Naive thymus-derived CD8-positive, alpha-beta T cell (primary cell): ENCODE results near the gene MYOF. TPM values are rescaled to one million over a fixed set of nuclear protein-coding genes. Genes with fewer than 3 reads are reported as not detected.
"Not testable (repeated sequence)": the region's sequence is repeated elsewhere in the genome, so short reads cannot be mapped to it uniquely, and the experiment has no call there.

Source experiments
- ATAC-seq, 2 donors: fragments of 150-1000 bp; cut with Tn5 transposase in 1 of 2; sonication (Bioruptor Pico), chemical (Tn5 transposase) in 1 of 2; 1 replicate in 1 of 2; 2 replicates in 1 of 2; pipeline ENCODE4 v1.10.0; 2021; ENCODE audit warnings: mild to moderate bottlenecking in 2 of 2, moderate library complexity in 2 of 2
- POLR2A ChIA-PET: fragments of 350-600 bp; sonication (Branson Sonifier 250); formaldehyde crosslinking; loops from one replicate; lab custom pipeline; 2021; ENCODE audit warnings: antibody characterized with exemption; lab: Charles Lee
- DNase-seq, 10 donors: peaks; one replicate each; pipeline versions ENCODE4 v3.0.0 to v3.0.0-alpha.2; 2020 to 2022
- H3K27ac Mint-ChIP-seq, 10 donors: one replicate each; pipeline ENCODE4 v1.8.0; 2020 to 2022; ENCODE audit warnings: mild to moderate bottlenecking in 10 of 10, mixed read lengths in 10 of 10, moderate library complexity in 4 of 10, inconsistent platforms in 1 of 10
- H3K27me3 Mint-ChIP-seq, 5 donors: one replicate each; pipeline ENCODE4 v1.8.0; 2021 to 2022; ENCODE audit warnings: mixed read lengths in 5 of 5
- H3K36me3 Mint-ChIP-seq, 3 donors: one replicate each; pipeline ENCODE4 v1.8.0; 2020 to 2022; ENCODE audit warnings: mixed read lengths in 3 of 3, mild to moderate bottlenecking in 2 of 3, inconsistent platforms in 1 of 3
- H3K4me1 Mint-ChIP-seq, 4 donors: one replicate each; pipeline ENCODE4 v1.8.0; 2021 to 2022; ENCODE audit warnings: mixed read lengths in 4 of 4
- H3K4me3 Mint-ChIP-seq, 10 donors: one replicate each; pipeline ENCODE4 v1.8.0; 2020 to 2022; ENCODE audit warnings: mild to moderate bottlenecking in 10 of 10, mixed read lengths in 10 of 10, moderate library complexity in 6 of 10, inconsistent platforms in 1 of 10
- H3K9me3 Mint-ChIP-seq, 9 donors: one replicate each; pipeline ENCODE4 v1.8.0; 2020 to 2022; ENCODE audit warnings: mixed read lengths in 9 of 9, mild to moderate bottlenecking in 3 of 9, inconsistent platforms in 1 of 9, moderate library complexity in 1 of 9
- polyA plus RNA-seq, 3 donors: library from polyadenylated mRNA; unstranded; fragments of 300-500 nt; fragmentation: Illumina TruSeq; gene quantifications; one replicate each; pipeline ENCODE4 v1.2.3, GENCODE V29; 2021
- total RNA-seq, 8 experiments: library from RNA in 2 of 8; stranded (reverse) in 2 of 8; gene quantifications; one replicate each; pipeline ENCODE4 v1.2.3 and lab custom pipeline; 2021 to 2026

Gene MYOF
- total and polyA plus RNA-seq, 5 experiments from 2014 or later, result 0.11 TPM; not detected in 4

DNA sequence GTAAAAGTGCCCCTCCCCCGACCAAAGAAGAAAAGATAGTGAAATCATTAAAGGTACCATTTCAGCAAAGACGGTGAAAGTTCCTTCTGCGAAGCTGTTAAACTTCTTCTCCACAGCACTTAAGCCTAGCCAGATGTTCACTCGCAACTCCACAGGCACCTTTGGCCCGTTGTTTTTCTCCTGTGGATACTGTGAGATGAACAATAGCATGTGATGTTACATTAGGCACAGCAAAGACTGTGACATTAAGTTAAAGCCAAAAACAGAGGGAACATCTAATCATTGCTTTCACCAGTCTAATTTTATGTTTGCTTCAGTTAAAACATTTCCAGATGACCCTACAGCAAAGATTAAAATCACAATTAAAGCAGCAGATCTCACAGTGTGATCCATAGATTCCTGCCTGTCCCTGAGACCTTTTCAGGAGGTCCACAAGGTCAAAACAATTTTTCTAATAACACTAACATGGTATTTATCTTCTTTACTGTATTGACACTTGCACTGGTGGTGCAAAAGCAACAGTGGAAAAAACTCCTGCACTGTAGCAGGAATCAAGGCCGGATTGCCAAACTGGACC lies 112.5 kb downstream of the MYOF start:
- ATAC-seq (no peak), DNase-seq (no peak)
- Mint-ChIP-seq H3K9me3 (no peaks in the 10 kb centered on the region), H3K4me3 (no peak overlapping the region), H3K27ac (peak overlapping the region in 1 of 10 donors; percentile 7), H3K27me3 (peaks cover 3 to 16% (median 8%) of the 10 kb centered on the region in 5 donors), H3K4me1 (peaks cover 1 to 5% (median 2%) of the 10 kb centered on the region in 4 donors), H3K36me3 (no peaks in the 10 kb centered on the region)
- POLR2A ChIA-PET, result no interaction called here

DNA sequence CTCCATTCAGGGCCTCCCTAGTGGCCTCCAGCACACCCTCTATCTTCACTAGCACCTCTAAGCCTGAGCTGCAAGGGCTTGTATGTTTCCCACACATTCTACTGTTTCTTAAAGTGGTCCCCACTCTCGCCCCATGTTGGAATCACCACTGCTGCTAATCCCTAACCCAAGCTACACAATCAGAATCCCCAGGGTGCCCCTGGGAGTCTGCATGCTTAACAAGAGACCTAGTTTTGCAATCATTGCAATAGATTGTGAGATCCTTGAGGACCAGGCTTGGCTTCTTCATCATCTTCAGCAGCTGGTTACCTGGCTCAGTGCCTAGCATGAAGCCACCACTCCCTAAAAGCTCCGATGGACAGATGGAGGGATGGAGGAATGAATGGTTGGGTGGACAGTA lies 113.9 kb downstream of the MYOF start:
- H3K4me1 Mint-ChIP-seq, result peaks cover 1 to 7% (median 2%) of the 10 kb centered on the region in 4 donors
- no peaks in the 10 kb centered on the region for H3K36me3 Mint-ChIP-seq
- ATAC-seq (no peak), DNase-seq (no peak)
- H3K27ac Mint-ChIP-seq, result no peak overlapping the region
- H3K27me3 Mint-ChIP-seq, result peaks cover 0 to 9% (median 3%) of the 10 kb centered on the region in 5 donors
- no peak overlapping the region for H3K4me3 Mint-ChIP-seq
- H3K9me3 Mint-ChIP-seq, result no peaks in the 10 kb centered on the region
- POLR2A ChIA-PET, result no interaction called here

DNA sequence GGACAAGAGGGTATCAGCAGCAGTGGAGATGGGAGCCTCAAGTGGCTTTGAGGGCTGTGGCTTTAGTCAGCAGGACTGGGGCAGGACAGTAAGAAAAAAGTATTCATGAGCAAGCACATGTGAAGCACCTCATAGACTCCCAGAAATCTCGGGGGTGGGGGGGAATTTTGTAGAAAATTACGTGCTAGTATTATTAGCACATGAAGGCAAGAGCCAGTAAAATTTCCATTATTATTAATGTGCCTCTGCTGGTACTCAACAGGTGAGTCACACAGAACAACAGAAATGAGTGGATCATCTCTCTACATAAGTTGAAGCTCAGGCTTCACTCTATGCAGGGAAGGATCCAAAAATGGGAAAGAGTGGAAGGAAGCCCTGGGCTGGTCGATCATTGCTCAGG lies 114.5 kb downstream of the MYOF start:
- DNase-seq (no peak), ATAC-seq (no peak)
- H3K9me3 Mint-ChIP-seq, result no peaks in the 10 kb centered on the region
- H3K27ac Mint-ChIP-seq, result no peak overlapping the region
- no peaks in the 10 kb centered on the region for H3K36me3 Mint-ChIP-seq
- POLR2A ChIA-PET, result no interaction called here
- H3K4me1 Mint-ChIP-seq, result peaks cover 1 to 7% (median 2%) of the 10 kb centered on the region in 4 donors
- no peak overlapping the region for H3K4me3 Mint-ChIP-seq
- H3K27me3 Mint-ChIP-seq, result peaks cover 0 to 9% (median 3%) of the 10 kb centered on the region in 5 donors

DNA sequence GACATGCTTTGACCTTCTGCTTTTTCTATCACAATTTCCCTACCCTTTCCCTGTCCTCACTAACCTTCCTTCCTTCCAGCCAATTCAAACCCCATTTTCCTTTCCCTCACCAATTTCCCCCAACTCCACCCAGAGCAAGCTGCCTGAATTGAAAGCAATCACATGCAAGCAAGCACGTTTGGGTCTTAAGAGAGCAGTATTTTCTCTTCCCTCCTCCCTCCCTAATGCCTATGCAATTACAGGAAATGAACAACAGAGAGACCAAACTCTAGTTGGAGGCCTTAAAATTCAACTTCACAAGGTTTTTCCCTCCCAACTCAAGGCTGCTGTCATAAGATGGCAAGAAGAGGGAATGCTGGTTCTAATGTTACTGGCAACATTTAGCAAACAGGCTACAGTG lies 117.2 kb downstream of the MYOF start:
- POLR2A ChIA-PET, result interaction anchor here (0.6 kb wide), 1 partner anchor 253 kb away, joined by 3 read pairs; no protein-coding TSS in a partner anchor
- peak overlapping the region in 3 of 10 donors; percentile 8 to 51 (median 43) for H3K27ac Mint-ChIP-seq
- no peak for DNase-seq
- ATAC-seq, result no peak
- peaks cover 1 to 7% (median 2%) of the 10 kb centered on the region in 4 donors for H3K4me1 Mint-ChIP-seq
- no peaks in the 10 kb centered on the region for H3K36me3 Mint-ChIP-seq
- H3K9me3 Mint-ChIP-seq, result no peaks in the 10 kb centered on the region
- peaks cover 0 to 9% (median 3%) of the 10 kb centered on the region in 5 donors for H3K27me3 Mint-ChIP-seq
- no peak overlapping the region for H3K4me3 Mint-ChIP-seq

DNA sequence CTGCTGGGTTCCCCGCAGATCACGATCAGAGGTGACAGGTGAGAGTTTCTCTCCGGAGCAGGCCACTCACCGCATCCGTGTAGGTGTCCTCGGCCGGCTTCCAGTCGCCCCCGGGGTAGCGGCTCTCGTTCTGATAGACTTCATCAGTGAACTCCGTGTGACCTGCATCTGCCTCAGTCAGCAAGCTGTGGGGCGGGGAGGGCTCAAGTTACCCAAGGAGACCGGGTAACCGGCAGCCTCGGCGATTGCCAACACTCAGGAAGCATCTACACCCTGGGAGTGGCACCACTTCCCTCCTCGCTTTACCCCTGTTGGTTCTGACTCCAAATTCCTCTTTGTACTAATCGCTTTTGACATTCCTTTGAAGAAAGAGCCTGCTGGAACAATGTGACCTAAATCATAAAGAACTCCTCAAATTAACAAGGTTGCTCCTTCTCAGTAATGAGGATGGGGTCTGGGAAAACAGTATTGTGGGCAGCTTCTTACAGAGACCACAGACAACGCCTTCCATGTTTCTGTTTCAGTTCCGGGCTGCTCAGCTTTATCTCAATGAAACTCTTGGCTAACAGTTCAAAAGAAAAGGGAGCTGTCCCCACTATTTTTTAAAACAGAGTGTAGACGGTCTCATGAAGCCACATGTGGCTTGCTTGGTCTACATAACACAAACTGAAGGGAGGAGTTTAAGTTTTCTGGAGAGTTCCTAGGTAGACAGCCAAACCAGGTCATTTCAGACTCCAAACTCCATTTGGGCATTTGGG lies 118.1 kb downstream of the MYOF start:
- ATAC-seq (no peak), DNase-seq (no peak)
- POLR2A ChIA-PET, result no interaction called here
- Mint-ChIP-seq H3K9me3 (no peaks in the 10 kb centered on the region), H3K4me1 (peaks cover 1 to 7% (median 2%) of the 10 kb centered on the region in 4 donors), H3K4me3 (no peak overlapping the region), H3K36me3 (no peaks in the 10 kb centered on the region), H3K27me3 (peaks cover 2 to 9% (median 3%) of the 10 kb centered on the region in 5 donors), H3K27ac (no peak overlapping the region)

DNA sequence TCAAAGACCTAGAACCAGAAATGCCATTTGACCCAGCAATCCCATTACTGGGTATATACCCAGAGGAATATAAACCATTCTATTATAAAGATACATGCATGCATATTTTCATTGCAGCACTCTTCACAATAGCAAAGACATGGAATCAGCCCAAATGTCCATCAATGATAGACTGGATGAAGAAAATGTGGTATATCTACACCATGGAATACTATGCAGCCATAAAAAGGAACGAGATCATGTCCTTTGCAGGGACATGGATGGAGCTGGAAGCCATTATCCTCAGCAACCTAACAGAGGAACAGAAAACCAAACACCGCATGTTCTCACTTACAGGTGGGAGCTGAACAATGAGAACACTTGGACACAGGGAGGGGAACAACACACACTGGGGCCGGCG lies 123.7 kb downstream of the MYOF start:
- H3K4me3 Mint-ChIP-seq, ATAC-seq, DNase-seq, H3K9me3 Mint-ChIP-seq, POLR2A ChIA-PET, H3K4me1 Mint-ChIP-seq, H3K27ac Mint-ChIP-seq, H3K36me3 Mint-ChIP-seq: not testable (repeated sequence)
- peaks cover 20 to 46% (median 27%) of the 10 kb centered on the region in 5 donors for H3K27me3 Mint-ChIP-seq

DNA sequence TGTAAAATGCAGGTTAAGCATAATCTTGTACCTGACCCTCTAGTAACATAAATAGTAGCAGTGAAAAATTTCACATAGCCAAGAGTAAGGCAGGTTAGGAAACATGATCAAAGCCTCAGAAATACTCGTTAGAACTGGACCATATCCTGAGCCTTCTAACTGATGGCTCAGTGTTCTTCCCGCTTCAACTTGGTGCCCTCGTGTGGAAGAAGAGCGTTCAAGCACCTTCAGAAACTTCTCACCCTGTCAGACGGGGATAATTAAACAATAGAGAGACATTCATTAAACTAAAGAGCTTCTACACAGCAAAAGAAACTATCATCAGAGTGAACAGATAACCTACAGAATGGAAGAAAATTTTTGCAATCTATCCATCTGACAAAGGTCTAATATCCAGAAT lies 124.5 kb downstream of the MYOF start:
- no peaks in the 10 kb centered on the region for H3K36me3 Mint-ChIP-seq
- POLR2A ChIA-PET, result no interaction called here
- no peak overlapping the region for H3K27ac Mint-ChIP-seq
- DNase-seq (peak in 3 of 10 donors; percentile 9 to 16 (median 13)), ATAC-seq (peak; percentile 46 to 57)
- H3K4me1 Mint-ChIP-seq, result peaks cover 0 to 3% (median 0%) of the 10 kb centered on the region in 4 donors
- no peak overlapping the region for H3K4me3 Mint-ChIP-seq
- no peaks in the 10 kb centered on the region for H3K9me3 Mint-ChIP-seq
- H3K27me3 Mint-ChIP-seq, result peaks cover 20 to 46% (median 29%) of the 10 kb centered on the region in 5 donors

DNA sequence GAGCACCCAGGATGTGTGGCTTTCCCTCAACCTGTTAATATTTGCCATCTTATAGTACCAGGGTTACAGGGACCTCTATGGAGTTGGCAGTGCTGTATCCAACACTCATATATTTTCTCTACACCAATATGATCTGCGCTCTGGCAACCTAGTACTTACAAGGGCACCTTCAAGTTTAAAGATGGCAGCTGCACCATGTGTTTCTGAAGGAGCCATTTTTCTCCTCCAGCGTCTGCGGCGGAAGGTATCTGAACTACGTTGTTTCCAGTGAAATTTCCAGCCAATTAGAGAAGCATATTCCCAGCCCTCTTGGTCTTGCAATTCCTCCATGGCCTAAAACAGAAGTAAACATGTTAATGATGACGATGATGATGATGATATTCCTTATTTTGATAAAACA lies 125.6 kb downstream of the MYOF start:
- ATAC-seq, result no peak
- Mint-ChIP-seq H3K4me1 (peaks cover 0 to 3% (median 0%) of the 10 kb centered on the region in 4 donors), H3K4me3 (no peak overlapping the region), H3K27ac (no peak overlapping the region), H3K27me3 (peaks cover 20 to 46% (median 31%) of the 10 kb centered on the region in 5 donors), H3K36me3 (no peaks in the 10 kb centered on the region), H3K9me3 (no peaks in the 10 kb centered on the region)
- DNase-seq, result no peak
- POLR2A ChIA-PET, result no interaction called here

DNA sequence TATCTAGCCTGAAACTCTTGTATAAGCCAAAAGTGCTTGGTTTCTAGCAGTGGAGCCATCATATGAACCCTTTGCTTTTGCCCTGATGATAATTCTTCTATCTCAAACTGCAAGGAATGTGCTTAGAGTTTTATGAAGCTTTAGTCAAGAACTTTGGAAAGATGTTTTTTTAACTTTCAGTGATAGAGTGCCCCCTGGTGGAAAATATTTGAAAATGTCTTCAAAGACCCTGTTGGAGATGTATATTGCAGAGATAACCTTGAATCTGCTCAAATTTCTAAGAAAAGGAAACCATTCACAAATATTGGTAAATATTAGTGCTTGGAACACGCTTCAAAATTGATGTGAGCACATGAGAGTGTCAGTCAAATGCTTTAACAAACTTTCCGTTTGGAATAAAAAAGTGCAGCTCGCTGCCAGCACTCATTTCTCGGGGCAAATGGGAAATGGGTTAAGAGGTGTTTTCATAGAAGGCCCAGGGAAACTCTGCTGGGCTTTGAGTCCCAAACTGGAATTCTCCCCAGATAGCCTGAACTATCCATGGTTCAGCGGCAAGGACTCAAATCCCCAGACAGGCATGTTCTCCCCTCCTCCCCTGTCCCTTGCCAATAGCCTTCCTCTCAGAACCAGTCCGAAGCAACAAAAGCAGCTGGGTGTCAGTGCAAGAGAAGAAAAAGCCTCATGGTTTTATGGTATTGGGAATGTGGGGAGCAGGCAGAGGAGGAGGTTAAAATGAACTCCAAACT lies 129.3 kb downstream of the MYOF start:
- H3K4me3 Mint-ChIP-seq, result no peak overlapping the region
- POLR2A ChIA-PET, result interaction anchor here (1.2 kb wide), 1 partner anchor 237 kb away, joined by 3 read pairs; no protein-coding TSS in a partner anchor
- no peak for ATAC-seq
- H3K4me1 Mint-ChIP-seq, result peaks cover 0 to 2% (median 0%) of the 10 kb centered on the region in 4 donors
- peak in 3 of 10 donors; percentile 45 to 57 (median 49) for DNase-seq
- no peaks in the 10 kb centered on the region for H3K36me3 Mint-ChIP-seq
- H3K27me3 Mint-ChIP-seq, result peaks cover 16 to 36% (median 24%) of the 10 kb centered on the region in 5 donors
- H3K9me3 Mint-ChIP-seq, result no peaks in the 10 kb centered on the region
- H3K27ac Mint-ChIP-seq, result no peak overlapping the region

DNA sequence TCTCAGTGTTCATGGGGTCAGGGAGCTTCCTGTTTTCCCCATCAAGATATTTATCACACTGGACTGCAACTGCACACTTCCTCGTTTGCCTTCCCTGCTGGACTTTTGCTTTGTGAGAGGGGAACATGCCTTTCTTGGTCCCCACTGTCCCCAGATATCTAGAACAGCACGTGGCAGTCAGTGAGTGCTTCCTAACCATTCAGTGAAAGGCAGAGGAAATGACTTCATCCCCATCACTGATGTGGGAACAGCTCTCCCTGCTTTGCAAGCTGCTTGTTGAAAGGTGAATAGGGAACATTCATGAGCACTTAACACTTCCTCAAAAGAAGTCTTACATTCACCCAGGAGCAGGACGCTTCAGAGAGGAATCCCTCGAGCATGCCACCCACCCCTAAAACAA lies 135.4 kb downstream of the MYOF start:
- peaks cover 0 to 5% (median 0%) of the 10 kb centered on the region in 5 donors for H3K27me3 Mint-ChIP-seq
- POLR2A ChIA-PET, result no interaction called here
- H3K4me3 Mint-ChIP-seq, result no peak overlapping the region

DNA sequence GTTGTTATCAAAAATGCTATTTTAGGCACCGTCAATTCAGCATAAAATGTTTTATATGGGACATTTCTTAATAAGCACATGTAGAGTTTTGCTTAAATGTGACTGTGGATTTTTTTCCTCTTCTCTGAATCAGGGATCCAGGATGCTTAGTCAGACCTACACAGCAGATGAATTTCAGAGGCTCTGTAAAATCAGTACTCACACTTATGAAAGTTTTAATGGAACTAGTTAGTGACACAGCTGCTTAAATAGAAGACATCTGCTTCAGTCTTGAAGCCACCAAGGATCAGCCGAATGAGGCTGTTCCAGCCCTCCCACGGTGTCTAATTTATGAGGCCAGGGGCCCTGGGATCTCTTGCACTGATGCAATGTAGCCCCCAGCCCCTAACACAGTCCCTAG lies 136.0 kb downstream of the MYOF start:
- peaks cover 0 to 5% (median 0%) of the 10 kb centered on the region in 5 donors for H3K27me3 Mint-ChIP-seq
- DNase-seq, result no peak
- H3K36me3 Mint-ChIP-seq, result no peaks in the 10 kb centered on the region
- H3K27ac Mint-ChIP-seq, result no peak overlapping the region
- peaks cover 0 to 1% (median 0%) of the 10 kb centered on the region in 4 donors for H3K4me1 Mint-ChIP-seq
- POLR2A ChIA-PET, result no interaction called here
- no peak for ATAC-seq
- H3K9me3 Mint-ChIP-seq, result no peaks in the 10 kb centered on the region
- no peak overlapping the region for H3K4me3 Mint-ChIP-seq

More for the DNA sequence above, 135.4 kb downstream of the MYOF start:
- no peak for DNase-seq
- Mint-ChIP-seq H3K4me1 (peaks cover 0 to 1% (median 0%) of the 10 kb centered on the region in 4 donors), H3K36me3 (no peaks in the 10 kb centered on the region), H3K9me3 (no peaks in the 10 kb centered on the region), H3K27ac (no peak overlapping the region)
- ATAC-seq, result no peak

DNA sequence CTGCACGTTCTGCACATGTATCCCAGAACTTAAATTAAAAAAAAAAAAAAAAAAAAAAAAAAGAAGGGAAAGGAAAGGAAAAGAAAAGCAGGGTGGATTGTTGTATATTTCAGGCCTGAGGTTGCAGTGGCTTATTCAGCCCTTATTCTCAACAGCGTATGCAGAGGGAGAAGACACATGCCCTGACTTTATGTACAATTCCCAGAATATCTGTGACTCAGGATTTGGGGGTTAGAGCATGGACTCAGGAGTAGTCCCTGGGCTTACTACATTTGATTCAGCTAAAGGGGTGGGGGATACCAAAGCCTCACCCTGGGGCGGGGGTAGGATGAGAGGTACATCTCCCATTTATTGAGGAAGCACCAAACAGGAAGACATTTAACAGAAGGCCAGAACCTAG lies 137.4 kb downstream of the MYOF start:
- Mint-ChIP-seq H3K4me1 (peaks cover 0 to 1% (median 0%) of the 10 kb centered on the region in 4 donors), H3K27ac (no peak overlapping the region), H3K4me3 (no peak overlapping the region), H3K27me3 (peaks cover 0 to 5% (median 0%) of the 10 kb centered on the region in 5 donors), H3K36me3 (no peaks in the 10 kb centered on the region), H3K9me3 (no peaks in the 10 kb centered on the region)
- ATAC-seq, result no peak
- DNase-seq, result no peak
- POLR2A ChIA-PET, result no interaction called here
